NOMO-1 treated with dmso at 0.1 percent for 144 hours (cell line): ENCODE data around the gene OR2A1.
"Not testable (repeated sequence)": the region's sequence is repeated elsewhere in the genome, so short reads cannot be mapped to it uniquely, and the experiment has no call there.

Source experiments
- DNase-seq: peaks from one replicate; lab custom pipeline; 2025; ENCODE audit not compliant: unreplicated experiment; lab: John Stamatoyannopoulos, UW

The OR2A1 gene

DNA sequence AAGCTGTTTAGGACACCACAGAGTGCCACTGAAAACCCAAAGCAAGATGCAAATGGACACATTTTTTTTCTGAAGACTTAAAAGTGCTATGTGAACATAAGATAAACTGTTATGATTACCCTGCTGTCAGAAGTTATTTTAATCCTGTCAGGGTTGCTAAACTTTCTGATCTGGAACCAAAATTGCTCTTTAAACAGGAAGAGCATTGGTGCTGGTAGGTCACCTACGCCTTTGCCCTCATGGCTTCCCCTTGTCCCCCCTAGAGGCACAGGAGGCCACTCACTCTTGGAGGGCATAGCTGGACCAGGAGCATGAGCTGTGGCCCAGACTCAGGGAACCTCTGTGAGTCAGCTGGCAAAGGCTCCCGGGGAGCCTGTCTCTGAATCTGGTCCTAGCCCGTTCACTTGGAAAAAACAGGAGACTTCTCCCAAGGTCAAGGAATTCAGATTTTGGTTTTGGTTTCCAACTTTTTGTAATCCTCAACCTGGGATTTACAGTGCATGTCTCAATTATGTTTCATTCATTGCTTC lies 9.5 kb downstream of the OR2A1 start:
- not testable (repeated sequence) for DNase-seq

DNA sequence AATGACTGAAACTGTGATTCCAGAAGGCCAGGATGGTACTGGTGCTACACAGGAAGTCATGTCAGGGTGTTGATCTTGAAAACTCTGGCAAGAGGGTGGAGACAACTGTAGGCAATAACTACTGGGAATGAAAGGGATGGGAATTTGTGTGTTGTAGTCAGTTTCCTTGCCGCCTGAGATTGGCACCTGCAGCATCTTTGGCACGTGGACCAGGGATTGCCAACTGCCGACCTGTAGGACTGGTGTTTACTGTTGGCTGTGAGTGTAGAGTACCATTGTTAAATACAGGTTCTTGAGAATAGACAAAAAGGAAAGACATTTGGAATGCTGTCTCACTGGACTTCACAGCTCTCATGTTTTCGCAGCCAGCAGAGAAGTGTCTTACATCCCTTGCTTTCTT lies 11.1 kb downstream of the OR2A1 start:
- DNase-seq, result not testable (repeated sequence)

DNA sequence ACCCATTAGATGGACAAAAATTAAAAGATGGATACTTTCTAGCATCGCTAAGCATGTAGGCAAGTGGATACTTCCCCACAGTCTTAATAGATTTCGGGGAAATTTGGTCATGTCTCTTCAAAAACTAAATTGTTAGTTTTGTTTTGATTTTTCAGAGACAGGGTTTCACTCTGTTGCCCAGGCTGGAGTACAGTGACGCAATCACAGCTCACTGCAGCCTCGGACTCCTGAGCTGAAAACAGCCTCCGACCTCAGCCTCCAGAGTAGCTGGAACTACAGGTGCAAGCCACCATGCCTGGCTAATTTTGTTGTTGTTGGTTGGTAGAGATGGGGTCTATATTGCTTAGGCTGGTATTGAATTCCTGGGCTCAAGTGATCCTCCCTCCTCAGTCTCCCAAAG lies 13.6 kb downstream of the OR2A1 start:
- DNase-seq, result not testable (repeated sequence)

DNA sequence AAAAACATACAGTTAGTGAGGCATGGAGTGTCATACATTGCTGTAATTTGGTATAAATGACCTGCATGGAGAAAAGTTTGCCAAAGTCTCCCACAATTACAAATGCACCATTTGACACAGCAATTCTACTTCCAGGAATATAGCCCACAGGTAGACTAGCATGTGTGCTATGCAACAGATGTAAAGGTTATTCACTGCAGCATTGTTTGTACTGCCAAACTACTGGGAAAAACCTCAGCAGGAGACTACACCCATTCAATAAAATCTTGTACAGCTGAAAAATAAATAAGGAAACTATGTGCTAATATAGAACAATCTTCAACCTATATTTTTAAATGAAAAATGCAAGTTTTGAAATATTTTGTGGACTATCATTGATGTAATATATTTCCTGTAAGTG lies 17.8 kb downstream of the OR2A1 start:
- DNase-seq, result not testable (repeated sequence)

DNA sequence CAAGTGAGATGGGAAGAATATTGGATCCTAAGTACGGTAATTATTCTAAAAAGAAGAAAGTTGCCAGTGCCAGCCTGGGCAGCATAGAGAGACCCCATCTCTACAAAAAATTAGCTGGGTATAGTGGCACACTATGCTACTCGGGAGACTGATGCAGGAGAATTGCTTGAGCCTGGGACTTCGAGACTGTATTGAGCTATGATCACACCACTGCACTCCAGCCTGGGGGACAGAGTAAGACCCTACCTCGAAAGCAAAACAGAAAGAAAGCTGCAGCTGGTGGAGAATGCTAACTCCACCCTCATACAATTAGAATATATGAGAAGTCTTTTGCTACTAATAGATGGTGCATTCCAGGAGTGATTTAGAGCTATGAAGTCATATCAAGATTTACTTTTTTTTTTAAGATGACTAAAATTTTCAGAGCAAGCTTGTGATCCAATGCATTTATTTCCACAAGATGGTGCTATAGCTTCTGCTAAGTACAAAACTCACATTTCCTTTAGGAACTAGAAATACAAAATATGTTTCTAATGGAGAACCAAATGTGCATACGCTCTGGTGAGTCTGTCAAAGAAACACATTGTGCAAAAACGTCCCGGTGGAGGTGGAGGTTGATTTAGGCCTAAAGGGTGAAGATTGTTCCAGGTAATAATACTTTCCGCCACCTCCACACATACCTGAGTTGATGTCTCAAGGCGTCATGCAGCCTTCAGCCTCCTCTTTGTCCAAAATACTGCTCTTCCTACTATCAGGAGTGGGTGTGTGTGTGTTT lies 19.2 kb downstream of the OR2A1 start:
- not testable (repeated sequence) for DNase-seq

DNA sequence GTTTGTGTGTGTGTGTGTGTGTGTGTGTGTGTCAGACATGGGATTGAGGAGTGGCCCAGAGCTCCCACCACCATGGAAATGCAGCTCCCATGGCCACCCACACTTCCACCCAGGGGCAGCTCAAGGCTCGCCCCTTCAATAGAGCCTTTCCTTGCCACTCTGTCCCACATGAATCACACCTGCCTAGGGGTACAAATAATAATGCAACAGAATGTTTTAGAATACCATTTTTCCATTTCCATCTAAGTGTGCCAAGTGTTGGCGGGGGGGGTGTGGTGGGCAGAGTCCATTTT lies 19.7 kb downstream of the OR2A1 start:
- not testable (repeated sequence) for DNase-seq

DNA sequence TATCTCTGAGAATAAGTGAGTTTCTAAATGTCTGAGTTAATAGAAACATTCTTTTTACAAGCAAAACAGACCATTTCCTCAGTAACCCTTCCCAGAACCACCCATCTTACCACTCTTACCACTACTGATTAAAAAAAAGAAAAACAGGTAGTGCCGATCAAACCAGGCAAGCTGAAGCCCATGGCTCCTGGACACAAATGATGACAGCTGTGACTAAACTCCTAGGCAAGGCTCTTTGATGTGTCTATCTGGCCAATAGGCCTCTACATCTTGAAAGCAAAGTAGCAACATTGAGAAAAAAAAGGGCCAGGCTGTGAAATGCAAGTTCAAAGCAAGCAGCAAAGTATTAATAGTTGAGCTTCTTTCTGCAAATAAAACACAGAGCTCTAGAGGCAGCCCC lies 36.4 kb downstream of the OR2A1 start:
- not testable (repeated sequence) for DNase-seq

DNA sequence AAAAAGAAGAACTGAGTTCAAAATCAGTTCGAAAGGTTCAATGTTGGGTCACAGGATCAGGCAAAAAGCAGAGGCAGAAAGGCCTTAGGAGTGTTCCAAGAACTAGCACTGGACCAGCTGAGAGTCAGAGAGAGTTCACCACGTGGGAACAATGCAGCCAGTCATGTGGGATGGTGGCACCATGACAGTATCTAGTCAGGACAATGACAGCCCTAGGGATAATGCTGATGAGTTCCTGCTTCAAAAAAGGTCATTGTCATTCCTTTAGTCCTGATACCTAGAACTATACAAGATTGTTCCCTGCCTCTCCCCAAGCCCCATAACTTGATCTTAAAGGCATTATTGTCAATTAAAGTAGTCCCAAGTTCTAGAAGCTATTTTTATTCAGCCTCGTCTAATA lies 39.4 kb downstream of the OR2A1 start:
- DNase-seq, result not testable (repeated sequence)

DNA sequence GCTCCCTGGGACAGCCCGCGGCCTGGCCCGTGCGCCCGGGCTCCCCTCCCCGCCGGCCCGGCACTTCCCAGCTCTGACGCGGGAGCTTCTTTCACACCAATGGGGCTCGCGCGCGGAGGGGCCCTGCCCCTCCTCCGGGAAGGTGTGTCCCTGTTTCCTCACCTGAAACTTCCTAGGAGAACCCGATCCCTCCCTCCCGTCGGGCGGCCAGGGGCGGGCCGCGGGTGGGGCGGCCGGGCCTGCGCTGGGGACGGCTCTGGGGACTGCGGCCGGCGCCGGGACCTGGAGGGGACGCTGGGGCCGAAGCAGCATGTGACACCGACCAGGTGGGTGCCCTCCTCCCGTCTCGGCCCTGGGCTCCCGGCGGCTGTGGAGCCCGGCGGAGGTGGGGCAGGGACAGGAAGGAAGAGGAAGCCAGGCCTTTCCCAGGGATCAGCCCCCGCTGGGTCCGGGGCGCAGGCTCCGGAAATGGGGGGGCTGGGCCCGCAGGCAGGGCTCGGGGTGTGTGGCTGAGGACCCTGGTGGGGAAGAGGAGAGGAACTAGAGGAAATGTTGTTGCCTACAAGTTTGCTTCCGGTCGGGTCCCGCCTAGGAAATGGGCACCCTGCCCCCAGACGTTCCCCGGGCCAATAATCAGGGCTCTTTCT lies 43.1 kb downstream of the OR2A1 start, which contains the start of gene ARHGEF5:
Gene ARHGEF5, plus strand, starts transcription at position 227 of the 647 bp plus-strand sequence. CDS start 7,268 bp downstream, outside the sequence.
- DNase-seq, result not testable (repeated sequence)

DNA sequence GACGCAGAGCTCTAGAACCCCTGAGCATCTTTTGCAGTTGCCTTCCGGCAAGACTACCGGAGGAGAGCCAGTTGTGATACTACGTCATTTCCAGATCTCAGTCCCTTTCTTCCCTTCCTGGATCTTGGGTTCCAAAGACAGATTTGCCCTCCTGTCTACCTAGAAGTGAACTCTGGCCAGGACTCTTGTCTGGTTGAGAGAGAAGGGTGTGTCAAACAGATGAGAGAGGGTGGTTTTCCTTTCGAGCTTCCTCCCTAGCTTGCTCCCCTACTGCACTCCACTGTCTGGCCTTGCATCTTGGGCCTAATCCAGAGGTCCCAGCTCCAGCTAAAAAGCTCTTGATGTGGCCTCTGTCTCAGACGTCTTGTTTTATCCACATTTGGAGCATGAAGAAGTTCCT lies 44.0 kb downstream of the OR2A1 start:
- not testable (repeated sequence) for DNase-seq

DNA sequence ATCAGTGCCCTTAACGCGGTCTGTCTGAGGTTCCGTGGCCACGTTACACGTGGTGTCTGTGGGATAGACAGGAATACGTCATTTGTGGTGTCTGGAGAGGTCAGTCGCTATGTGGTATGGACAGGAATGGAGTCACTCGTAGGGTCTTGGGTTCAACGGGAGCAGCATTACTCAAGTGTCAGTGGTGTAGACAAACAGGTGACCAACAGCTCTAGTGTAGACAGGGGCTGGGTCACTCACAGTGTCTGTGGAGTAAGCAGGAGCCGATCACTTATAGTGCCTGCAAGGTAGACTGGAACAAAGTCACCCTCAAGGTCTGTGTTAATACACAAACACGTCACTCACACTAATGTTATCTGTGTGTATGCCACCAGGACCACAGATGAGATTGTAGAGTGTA lies 44.6 kb downstream of the OR2A1 start:
- DNase-seq, result not testable (repeated sequence)

DNA sequence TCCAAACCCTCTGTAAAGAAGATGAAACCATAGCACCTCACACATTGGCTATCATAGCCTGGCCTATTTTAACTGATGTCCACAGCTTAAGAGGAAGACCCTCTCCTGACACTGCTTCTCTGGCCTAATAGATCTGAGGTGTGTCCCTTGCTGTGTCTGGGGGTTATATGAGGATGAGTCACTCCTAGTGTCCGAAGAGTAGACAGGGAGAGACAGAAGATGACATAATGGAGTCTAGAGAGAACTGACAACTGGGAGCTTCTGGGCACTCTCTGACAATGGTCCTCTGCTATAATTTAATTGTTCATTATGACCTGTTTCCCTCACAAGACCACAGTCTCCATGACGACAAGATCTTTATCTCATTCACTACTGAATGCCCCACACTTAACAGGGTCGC lies 49.8 kb downstream of the OR2A1 start:
- not testable (repeated sequence) for DNase-seq

DNA sequence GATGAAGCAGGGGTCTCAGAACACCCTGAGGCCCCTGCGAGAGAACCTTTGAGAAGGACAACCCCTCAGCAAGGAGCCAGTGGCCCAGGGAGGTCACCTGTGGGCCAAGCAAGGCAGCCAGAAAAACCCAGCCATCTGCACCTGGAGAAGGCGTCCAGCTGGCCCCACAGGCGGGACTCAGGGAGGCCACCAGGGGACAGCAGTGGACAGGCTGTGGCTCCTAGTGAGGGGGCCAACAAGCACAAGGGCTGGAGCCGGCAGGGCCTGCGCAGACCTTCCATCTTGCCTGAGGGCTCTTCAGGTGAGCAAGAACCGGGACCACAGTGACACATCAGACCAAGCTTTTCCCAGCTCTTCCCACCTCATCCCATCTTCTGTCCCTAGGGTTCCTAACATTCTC lies 53.3 kb downstream of the OR2A1 start:
- DNase-seq, result not testable (repeated sequence)

DNA sequence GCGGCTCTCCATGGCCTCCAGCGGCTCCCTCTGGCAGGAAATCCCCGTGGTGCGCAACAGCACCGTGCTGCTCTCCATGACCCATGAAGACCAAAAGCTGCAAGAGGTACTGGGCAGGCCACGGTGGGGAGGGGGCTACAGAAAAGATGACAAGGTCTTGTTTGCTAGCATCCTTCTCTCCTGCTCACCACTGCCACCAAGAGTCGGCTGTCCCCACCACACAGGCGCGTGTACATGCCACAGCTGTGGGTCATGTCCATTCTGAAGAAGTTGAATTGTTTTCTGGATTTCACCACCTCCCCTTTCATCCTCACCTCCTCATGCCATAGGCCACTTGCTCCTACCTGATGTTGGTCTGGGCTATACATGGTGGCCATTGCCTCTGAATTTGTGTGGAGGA lies 55.0 kb downstream of the OR2A1 start:
- DNase-seq, result not testable (repeated sequence)

DNA sequence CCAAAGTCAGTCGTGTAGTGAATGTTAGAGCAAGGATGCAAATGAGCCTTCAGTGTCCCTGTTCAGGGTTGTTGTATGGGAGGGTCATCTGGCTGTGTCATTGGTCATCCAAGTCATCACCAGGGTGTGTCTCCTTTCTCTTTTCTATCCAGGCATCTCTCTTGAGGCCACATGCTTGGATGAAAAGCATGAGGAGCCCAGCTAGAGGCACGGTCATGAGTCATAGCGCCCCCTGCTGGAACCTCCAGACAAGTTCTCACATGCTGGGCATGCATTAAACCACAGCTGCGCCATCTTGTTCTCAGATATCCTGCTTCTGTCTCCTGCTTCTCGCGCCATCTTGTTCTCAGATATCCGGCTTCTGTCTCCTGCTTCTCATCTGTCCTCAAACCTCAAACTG lies 57.0 kb downstream of the OR2A1 start:
- not testable (repeated sequence) for DNase-seq
